ENCODE data around the gene WIPF1.

The WIPF1 gene

DNA sequence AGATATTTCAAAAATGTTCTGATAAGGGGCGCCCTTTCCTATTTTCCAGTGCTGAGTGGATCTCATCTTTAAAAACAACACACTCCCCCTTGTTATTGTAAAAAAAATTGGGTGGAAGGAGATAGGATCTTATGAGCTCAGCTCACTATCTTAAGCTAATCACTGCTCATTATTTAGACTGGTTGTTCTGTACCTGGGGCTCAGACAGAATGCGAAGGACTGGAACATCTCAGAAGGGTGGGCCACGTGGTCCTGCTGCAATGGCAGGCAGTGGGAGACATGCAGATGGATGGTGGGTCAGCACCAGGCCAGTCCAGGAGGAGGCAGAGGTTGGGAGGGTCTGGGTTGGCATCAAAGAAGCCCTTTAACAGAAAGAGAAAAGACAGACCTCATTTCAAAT is 62.5 kb downstream of the WIPF1 start:
- DNase-seq: no peak

DNA sequence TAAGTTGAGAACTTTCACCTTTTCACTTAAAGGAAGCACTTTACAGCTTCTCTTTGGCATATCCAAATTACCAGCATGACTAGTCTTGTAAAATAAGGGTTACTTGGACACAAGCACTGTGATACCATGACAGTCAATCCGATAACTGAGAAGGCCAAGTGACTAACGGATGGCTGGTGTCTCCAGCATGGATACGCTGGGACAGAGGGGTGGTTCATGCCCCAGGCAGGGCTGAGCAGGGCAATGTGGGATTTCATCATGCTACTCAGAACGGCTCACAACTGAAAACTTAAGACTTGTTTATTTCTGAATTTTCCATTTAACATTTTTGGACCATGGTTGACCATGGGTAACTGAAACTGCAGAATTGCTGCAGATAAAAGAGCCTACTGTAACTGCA is 67.7 kb downstream of the WIPF1 start:
- no peak for DNase-seq

DNA sequence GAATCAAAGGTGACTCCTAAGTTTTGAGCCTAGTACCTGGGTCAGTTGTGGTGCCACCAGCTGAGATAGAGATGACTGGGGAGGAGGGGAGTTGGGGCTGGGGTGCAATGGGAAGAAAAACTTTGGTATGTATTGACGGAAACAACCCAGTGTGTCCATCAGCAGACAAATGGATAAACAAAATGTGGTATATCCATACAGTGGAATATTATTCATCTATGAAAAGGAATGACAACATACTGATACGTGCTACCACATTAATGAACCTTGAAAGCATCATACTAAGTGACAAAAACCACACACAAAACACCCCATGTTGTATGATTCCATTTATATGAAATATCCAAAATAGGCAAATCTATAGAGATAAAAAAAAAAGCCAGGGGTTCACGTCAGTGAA is 69.6 kb downstream of the WIPF1 start:
- no peak for DNase-seq

DNA sequence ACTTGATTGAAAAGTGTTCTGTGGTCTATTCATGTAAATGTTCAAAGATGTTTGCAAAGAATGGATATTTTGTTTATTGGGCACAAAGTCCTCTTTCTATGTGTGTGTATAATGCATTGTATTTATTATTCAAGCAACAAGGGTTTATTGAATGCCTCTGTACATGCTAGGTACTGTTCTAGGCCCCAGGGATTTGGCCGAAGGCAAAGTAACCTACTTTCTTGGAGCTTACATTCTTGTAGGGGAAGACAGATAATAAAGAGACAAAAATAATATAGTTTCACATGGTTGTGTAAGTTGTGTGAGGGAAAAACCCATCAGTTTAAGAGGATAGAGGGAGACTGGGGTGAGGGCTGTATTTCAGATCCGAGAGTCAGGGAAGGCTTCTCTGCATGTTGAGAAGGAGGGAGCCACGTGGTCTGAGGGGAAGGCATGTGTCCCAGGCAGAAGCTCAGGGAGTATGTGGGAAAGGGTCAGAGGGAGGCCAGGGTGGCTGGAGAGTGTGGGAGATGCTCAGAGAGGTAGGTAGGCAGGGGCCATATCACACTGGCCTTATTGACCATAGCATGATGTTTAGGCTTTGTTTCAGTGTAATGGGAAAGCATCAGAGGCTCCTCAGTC is 70.4 kb downstream of the WIPF1 start:
- DNase-seq: no peak

DNA sequence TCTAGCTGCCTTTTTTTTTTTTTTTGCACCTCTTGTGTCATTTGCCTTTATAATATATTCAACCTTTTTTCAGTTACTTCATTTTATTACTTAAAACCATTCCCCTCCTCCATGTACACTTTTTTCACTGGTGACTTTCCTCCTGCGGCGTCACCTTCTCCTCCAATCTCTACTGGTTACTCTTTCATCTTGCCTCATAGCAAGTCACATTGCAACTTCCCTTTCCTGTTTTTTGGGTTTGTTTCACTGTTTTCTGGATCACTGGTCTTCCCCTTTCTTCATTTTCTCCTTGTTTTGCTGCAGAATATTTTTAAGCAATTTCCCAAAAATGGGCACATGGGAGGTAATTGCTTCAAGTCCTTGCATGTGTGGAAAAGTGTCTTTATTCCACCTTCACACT is 73.1 kb downstream of the WIPF1 start:
- DNase-seq: no peak

DNA sequence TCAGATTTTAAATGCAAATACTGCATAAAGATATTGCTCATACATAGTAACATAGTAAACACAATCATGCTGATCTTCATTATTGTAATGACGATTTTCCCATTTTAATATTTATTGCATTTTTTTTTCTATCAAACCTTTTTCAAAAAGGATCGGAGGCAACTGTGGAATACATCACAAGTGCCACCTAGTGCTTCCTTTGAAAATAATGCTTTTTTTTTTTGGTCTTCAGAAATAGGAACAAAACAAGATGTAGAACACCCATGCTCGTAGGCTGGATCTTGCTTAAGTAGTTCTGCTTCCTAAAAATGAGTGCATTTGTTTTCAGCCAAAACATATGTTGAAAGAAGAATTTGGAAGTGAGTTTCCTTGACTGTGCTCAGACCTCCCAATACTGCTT is 75.1 kb downstream of the WIPF1 start:
- DNase-seq: no peak

DNA sequence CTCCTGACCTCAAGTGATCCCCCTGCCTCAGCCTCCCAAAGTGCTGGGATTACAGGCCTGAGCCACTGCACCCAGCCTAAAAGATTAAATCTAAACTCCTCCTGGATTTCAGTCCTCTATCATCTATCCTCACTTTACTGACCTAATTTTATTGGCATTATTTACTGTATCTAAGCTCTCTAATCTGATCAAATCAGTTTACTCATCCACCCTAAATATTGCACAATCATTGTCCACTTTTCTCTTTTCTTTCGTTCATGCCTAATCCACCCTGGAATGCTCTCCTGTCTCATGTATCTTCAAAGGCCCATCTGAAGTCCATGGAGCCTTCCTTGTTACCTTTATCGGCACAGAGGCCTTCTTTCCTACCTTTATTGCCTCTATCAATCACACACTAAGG is 79.2 kb downstream of the WIPF1 start:
- DNase-seq: no peak

DNA sequence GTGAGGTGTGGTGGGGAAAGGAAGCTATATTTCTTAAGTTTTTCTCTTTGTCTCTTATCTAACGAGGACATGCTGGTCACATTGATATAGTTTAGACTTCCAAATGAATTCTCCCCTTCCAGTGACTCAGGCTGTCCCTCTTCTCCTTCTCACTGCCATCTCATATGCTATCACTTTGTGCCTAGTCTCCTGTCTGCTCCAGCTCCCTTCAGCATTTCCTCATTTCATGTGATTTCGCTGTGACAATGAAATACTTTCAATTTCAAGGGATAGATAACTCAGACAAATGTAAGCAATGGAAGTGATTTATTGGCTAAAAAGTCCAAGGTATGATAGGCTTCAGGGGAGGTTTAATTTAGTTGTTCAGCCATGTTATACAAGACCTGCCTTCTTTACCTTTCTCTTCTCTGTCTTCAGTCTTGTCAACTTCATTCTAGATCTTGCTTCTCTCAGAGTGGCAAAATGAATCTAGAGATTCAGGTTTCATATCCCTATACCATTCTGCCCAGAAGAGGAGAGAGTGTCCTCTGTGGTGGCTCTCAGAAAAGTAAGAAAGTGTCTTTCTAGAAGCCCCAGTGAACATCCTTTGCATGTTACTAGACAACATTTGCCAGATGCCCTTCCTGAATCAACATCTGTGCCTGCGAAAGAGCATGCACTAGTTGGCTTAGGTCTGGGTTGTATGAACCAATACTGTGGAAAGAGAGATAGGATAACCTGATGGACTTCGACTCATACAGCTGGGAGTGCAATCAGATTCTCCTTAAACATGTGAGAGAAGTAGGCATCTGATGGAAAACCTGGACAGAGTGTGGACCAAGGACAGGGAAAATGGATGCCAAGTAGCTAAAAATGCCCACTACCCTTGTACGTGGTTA is 80.9 kb downstream of the WIPF1 start:
- DNase-seq: no peak

DNA sequence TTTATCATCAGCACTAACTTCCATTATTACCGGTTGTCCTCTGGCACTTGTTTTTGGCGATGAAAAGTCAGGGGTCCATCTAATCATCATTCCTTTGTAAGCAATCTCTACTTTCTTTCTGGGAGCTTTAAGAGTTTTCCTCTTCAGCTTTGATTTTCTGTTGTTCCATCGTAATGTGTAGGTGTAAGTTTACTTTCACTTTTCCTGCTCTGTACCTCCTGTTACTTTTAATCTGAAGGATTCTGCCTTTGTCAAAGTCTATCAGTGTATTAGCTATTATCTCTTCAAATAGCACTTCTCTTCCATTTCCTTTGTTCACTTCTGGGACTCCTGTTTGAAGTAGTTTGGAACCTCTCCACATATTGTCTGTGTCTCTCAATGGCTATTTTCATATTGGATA is 85.3 kb downstream of the WIPF1 start:
- DNase-seq: no peak

DNA sequence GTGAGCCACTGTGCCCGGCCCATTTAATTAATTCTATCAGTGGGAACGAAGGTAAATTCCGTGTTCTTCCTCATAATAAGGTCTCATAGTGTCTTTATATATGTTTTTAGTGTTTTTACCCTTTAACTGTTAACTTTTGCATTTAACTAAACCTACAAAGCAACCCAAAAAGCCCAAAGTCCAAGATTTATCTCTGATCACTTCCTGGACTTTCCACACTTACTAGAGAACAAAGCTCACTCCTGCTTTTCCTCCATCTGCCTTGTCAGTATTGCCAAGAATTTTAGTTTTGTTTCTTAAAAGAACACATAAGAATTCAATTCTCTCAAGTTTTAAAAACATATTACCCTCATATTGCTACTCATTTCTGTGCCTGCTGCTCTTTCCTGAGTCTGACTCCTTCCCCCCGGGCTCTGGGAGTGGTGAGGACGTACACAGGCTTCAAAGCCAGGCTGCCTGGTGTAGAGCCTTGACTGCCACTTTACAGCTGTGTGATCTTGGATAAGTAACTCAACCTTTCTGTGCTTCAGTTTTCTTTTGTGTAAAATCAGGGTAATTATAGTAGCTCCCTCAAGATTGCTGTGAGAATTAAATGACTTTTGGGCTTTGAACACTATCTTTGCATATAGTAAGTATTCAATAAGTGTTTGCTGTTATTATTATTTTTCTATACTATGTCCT is 85.9 kb downstream of the WIPF1 start:
- DNase-seq: no peak

DNA sequence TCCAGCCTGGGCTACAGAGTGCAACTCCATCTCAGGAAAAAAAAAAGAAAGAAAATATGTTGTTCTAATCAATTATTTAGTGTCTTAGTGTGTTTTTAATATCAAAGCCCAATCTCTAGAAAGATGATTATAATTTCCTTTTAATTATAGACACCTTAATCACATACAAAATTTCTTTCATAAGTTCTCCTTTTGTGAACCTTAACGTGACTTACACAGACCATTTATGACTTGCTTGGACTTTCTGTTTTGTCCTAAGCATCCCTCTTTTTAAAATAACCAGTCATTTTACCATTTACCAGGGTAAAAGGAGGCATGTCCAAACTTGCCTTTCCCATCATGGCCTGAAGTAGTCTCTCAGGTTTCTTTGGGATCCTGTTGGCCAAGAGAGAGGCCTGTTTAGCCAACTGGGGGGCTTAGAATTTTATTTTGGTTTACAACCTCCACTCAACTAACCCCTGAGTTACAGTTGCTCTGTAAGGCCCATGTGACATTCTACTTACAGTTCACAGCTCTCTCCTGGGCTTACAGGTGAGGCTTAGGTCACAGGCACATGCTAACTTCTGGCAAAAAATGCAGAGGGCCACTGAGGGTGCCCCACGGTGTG is 86.9 kb downstream of the WIPF1 start:
- no peak for DNase-seq
